Mucosa of descending colon (tissue), 3 donors: ENCODE results near the gene VEPH1. TPM values are rescaled to one million over a fixed set of nuclear protein-coding genes. Genes with fewer than 3 reads are reported as not detected.
A peak's percentile ranks its signal among the peaks of the same experiment; 100 is the strongest.

Experiments used
- ATAC-seq: fragments of 200-7000 bp; cut with Tn5 transposase; one replicate; pipeline ENCODE4 v1.9.1; 2020; ENCODE audit warnings: mild to moderate bottlenecking, moderate library complexity
- DNase-seq, 3 donors: peaks; one replicate each; pipeline ENCODE4 v3.0.0-alpha.2; 2020
- H3K36me3 ChIP-seq: fragments of 200-600 bp; one replicate; pipeline ENCODE4 v1.8.0; 2021; ENCODE audit warnings: low read depth, mild to moderate bottlenecking
- H3K4me1 ChIP-seq: fragments of 200-600 bp; one replicate; pipeline ENCODE4 v1.8.0; 2021; ENCODE audit warnings: low read depth, mild to moderate bottlenecking
- H3K4me3 ChIP-seq: fragments of 200-600 bp; one replicate; pipeline ENCODE4 v1.8.0; 2021; ENCODE audit warnings: mild to moderate bottlenecking
- H3K9me3 ChIP-seq: fragments of 200-600 bp; one replicate; pipeline ENCODE4 v1.8.0; 2021; ENCODE audit warnings: mild to moderate bottlenecking
- intact Hi-C, 2 donors: fragments of 100-400 bp; cut with DNase I in 1 of 2; cut with micrococcal nuclease in 1 of 2; formaldehyde crosslinking; loops; one replicate each; pipeline versions ENCODE4 v1.11.0 to v1.11.1; 2022; cut with DNase I, micrococcal nuclease
- total RNA-seq, 3 donors: library from RNA; stranded (reverse); fragmentation: NEBNext Ultra II Directional in 2 of 3; extraction: Animal tissue kit (Norgen Biotek cat#: 25700) in 2 of 3; gene quantifications; one replicate each; pipeline versions ENCODE4 v1.2.1 to v1.2.4, GENCODE V29; 2021 to 2023
- TF ChIP-seq, protein P1 (sequence below): fragments of 200-600 bp; IDR thresholded peaks from one replicate; pipeline ENCODE4 v1.8.0; 2022; ENCODE audit warnings: antibody characterized with exemption, mild to moderate bottlenecking
- donor health status: DM: no; HTN: no; CAD: no; lungs with moderate emphysema.
- donor health status: DM: no; HTN: no; CAD: no.
- donor health status: DM: no; HTN: yes; CAD: no.

The VEPH1 gene
- total RNA-seq, 3 donors from 2014 or later, result 1.5 to 6.3 (median 4.8) TPM

DNA sequence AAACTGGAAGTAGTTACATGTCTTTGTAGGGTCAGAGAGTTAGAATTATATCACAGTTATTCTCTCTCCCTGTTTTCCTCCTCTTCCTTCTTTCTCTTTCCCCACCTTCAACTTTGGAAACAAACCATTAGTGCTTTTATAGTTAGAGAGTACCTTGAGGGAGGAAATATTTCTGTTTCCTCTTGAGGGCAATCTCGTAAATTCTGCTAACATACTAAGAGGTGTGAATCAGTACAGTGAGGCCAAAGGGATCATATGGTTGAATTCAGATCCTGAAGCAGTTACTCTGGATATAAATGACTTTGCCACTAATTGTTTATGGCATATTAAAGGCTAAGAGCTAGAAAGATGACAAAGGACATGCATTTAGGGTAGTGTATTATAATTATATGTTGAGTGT is 283.0 kb downstream of the VEPH1 start:
- Histone ChIP-seq H3K4me1 (no peaks in the 10 kb centered on the region), H3K4me3 (no peak overlapping the region), H3K9me3 (no peaks in the 10 kb centered on the region), H3K36me3 (no peaks in the 10 kb centered on the region)
- no peak for DNase-seq
- ATAC-seq, result peak; percentile 59
- intact Hi-C loops, result no loop called here
- TF ChIP-seq, protein P1, sequence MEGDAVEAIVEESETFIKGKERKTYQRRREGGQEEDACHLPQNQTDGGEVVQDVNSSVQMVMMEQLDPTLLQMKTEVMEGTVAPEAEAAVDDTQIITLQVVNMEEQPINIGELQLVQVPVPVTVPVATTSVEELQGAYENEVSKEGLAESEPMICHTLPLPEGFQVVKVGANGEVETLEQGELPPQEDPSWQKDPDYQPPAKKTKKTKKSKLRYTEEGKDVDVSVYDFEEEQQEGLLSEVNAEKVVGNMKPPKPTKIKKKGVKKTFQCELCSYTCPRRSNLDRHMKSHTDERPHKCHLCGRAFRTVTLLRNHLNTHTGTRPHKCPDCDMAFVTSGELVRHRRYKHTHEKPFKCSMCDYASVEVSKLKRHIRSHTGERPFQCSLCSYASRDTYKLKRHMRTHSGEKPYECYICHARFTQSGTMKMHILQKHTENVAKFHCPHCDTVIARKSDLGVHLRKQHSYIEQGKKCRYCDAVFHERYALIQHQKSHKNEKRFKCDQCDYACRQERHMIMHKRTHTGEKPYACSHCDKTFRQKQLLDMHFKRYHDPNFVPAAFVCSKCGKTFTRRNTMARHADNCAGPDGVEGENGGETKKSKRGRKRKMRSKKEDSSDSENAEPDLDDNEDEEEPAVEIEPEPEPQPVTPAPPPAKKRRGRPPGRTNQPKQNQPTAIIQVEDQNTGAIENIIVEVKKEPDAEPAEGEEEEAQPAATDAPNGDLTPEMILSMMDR, result no peak

DNA sequence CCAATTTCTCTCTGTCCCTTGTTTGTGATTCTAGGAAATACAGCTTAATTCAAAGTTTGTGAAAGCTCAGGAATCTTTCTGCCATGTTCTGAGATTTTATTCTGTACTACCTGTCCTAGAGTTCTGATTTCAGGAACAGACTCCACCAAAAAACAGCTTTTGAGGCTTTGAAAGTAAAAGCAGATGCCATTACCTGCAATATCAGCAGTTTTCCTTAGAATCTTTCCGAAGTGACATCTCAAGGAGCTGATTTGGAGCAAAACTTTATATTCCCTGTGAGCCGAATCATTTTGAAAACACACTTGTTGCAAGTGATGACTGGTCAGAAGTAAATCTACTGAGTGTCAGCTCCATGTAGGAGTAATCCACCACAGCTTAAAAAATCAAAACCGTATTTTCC is 284.0 kb downstream of the VEPH1 start:
- Histone ChIP-seq H3K36me3 (no peaks in the 10 kb centered on the region), H3K4me3 (no peak overlapping the region), H3K4me1 (no peaks in the 10 kb centered on the region), H3K9me3 (no peaks in the 10 kb centered on the region)
- intact Hi-C loops, result no loop called here
- ATAC-seq (no peak), DNase-seq (no peak)
- TF ChIP-seq, protein P1, result no peak

Other genes starting within 250 kb of the VEPH1 start
- 1 to 10 TPM in 2 of 3 donors, under 1 TPM in 1; 0.38 to 3.7 (median 1.1) TPM for gene PTX3, start 66.6 kb downstream of the VEPH1 start, total RNA-seq